Thyroid gland (tissue), 4 donors: Measurements from ENCODE around the gene TRPM7. TPM values are rescaled to one million over a fixed set of nuclear protein-coding genes. Genes with fewer than 3 reads are reported as not detected.
"Not testable (repeated sequence)": the region's sequence is repeated elsewhere in the genome, so short reads cannot be mapped to it uniquely, and the experiment has no call there.

ENCODE experiments used
- DNase-seq, 2 donors: peaks; one replicate each; pipeline ENCODE4 v3.0.0-alpha.2; 2019
- H3K27ac ChIP-seq, 3 donors: fragments of 200-600 bp; sonication (generic); 1 replicate in 2 of 3; 2 replicates in 1 of 3; pipeline ENCODE4 v1.5.1; 2016 to 2019; ENCODE audit warnings: mild to moderate bottlenecking in 1 of 3, moderate library complexity in 1 of 3
- H3K27me3 ChIP-seq: fragments of 200-600 bp; sonication (generic); one replicate; pipeline ENCODE4 v1.5.1; 2019
- H3K36me3 ChIP-seq, 2 donors: fragments of 200-600 bp; sonication (generic); one replicate each; pipeline ENCODE4 v1.5.1; 2016 to 2019
- H3K4me1 ChIP-seq, 2 donors: fragments of 200-600 bp; sonication (generic); one replicate each; pipeline ENCODE4 v1.5.1; 2017 to 2019
- H3K4me3 ChIP-seq, 3 donors: fragments of 200-600 bp; sonication (generic); replicated peaks in 1 of 3; 1 replicate in 2 of 3; 2 replicates in 1 of 3; pipeline ENCODE4 v1.5.1; 2016; ENCODE audit warnings: mild to moderate bottlenecking in 1 of 3
- H3K9me3 ChIP-seq: fragments of 200-600 bp; sonication (generic); one replicate; pipeline ENCODE4 v1.5.1; 2017
- POLR2A ChIP-seq, 2 donors: fragments of 450-650 bp; IDR thresholded peaks; one replicate each; pipeline ENCODE4 v1.6.1; 2017; ENCODE audit warnings: antibody characterized with exemption in 2 of 2, mild to moderate bottlenecking in 2 of 2, moderate library complexity in 1 of 2
- WGBS, 2 donors: methylation state at CpG; one replicate each; pipeline ENCODE4 v1.1.5; 2017; 5-methylcytosine and 5-hydroxymethylcytosine counted together
- intact Hi-C: fragments of 100-400 bp; cut with DNase I; formaldehyde crosslinking; loops from one replicate; pipeline ENCODE4 v1.15.1; 2023
- total RNA-seq, 4 donors: library from RNA; depleted of rRNA; stranded (reverse); fragments of >200 nt; gene quantifications; one replicate each; pipeline ENCODE4 v1.2.3, GENCODE V29; 2016
- TF ChIP-seq, protein P1 (sequence below), 6 experiments: fragments of 200-600 bp in 3 of 6; fragments of 450-650 bp in 3 of 6; sonication (generic) in 3 of 6; IDR thresholded peaks; one replicate each; pipeline ENCODE4 v1.5.1; 2016 to 2019; ENCODE audit warnings: antibody characterized with exemption in 6 of 6, mild to moderate bottlenecking in 2 of 6, inconsistent platforms in 1 of 6, moderate library complexity in 1 of 6

Gene TRPM7
- total RNA-seq, 4 donors from 2014 or later, result 75.5 to 125 (median 87.9) TPM

DNA sequence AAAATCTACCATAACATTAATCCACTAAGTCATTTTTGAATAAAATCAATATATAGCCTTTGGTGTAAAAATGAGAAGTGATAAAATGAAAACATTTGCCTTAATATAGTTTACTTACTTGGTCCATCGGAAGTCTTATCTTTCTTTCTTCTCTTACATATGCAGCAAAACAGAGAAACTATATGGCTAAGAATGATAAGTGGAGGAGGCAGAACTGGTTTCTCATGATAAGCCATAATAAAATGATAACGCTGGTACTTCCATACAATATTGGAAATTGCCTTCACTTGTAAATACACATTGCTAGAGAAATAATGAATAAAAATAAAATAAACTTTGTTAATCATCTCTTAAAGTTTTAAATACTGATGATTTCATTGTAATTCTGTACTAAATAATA, 92.3 kb downstream of the TRPM7 start:
- no peak for DNase-seq
- Histone ChIP-seq H3K27me3 (no peaks in the 10 kb centered on the region), H3K4me1 (no peaks in the 10 kb centered on the region), H3K4me3 (no peak overlapping the region), H3K9me3 (no peaks in the 10 kb centered on the region), H3K27ac (no peak overlapping the region), H3K36me3 (peaks cover 5 to 41% of the 10 kb centered on the region in 2 donors)
- TF ChIP-seq, protein P1, sequence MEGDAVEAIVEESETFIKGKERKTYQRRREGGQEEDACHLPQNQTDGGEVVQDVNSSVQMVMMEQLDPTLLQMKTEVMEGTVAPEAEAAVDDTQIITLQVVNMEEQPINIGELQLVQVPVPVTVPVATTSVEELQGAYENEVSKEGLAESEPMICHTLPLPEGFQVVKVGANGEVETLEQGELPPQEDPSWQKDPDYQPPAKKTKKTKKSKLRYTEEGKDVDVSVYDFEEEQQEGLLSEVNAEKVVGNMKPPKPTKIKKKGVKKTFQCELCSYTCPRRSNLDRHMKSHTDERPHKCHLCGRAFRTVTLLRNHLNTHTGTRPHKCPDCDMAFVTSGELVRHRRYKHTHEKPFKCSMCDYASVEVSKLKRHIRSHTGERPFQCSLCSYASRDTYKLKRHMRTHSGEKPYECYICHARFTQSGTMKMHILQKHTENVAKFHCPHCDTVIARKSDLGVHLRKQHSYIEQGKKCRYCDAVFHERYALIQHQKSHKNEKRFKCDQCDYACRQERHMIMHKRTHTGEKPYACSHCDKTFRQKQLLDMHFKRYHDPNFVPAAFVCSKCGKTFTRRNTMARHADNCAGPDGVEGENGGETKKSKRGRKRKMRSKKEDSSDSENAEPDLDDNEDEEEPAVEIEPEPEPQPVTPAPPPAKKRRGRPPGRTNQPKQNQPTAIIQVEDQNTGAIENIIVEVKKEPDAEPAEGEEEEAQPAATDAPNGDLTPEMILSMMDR (IDR thresholded peaks at IDR 0.05), result no peak
- TF ChIP-seq POLR2A (IDR thresholded peaks at IDR 0.05), result no peak
- 94 to 97% methylated on average over 2 of the region's 2 CpGs for WGBS, 2 donors
- intact Hi-C loops, result no loop called here

DNA sequence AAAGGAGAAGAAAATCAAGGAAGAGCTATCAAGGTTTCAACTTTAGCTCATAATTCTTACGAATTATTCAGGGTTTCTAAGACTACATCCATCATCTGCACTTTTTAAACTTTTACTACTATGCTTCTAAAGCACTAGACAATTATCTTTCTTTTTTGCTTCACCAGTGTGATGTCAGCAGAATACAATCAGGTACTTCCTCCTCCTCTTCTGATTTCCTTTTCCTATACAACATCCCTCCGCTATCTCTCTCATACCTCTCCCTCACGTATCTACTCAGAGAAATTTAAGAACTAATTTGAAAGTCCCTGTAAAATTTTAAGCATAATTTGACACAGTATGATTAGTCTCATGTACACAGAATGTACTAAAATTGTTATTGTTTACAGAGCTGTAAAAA, 92.8 kb downstream of the TRPM7 start:
- TF ChIP-seq POLR2A (IDR thresholded peaks at IDR 0.05), result no peak
- TF ChIP-seq, protein P1 (IDR thresholded peaks at IDR 0.05), result no peak
- 62 to 93% methylated on average over 3 of the region's 3 CpGs for WGBS, 2 donors
- peaks cover 6 to 43% of the 10 kb centered on the region in 2 donors for H3K36me3 ChIP-seq

DNA sequence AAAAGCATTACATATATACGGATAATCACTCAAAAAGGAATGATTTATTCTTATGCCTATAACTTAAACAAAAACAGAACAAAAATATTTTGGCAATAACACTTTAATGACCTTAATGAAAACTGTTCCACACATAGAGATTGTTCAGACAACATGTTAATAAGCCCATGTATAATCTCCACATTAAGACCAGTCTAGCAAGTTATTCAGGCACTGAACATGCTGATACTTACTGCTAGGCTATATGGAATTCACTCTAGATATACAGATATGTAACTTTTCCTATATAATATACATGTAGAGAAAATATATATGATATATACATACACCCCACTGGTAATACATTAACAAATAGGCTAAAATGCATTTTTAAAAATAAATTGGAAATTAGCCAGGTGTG, 96.3 kb downstream of the TRPM7 start:
- intact Hi-C loops, result no loop called here
- TF ChIP-seq, protein P1 (IDR thresholded peaks at IDR 0.05), result no peak
- no peak for TF ChIP-seq POLR2A (IDR thresholded peaks at IDR 0.05)
- WGBS, 2 donors, result 98% methylated on average over 1 of the region's 1 CpG
- DNase-seq, result no peak
- H3K4me3 ChIP-seq, result no peak overlapping the region
- no peak overlapping the region for H3K27ac ChIP-seq
- H3K36me3 ChIP-seq, result peaks cover 16 to 43% of the 10 kb centered on the region in 2 donors
- H3K27me3 ChIP-seq, result no peaks in the 10 kb centered on the region
- H3K4me1 ChIP-seq, result no peaks in the 10 kb centered on the region
- H3K9me3 ChIP-seq, result no peaks in the 10 kb centered on the region

More for the DNA sequence above, 92.8 kb downstream of the TRPM7 start:
- DNase-seq, result no peak
- no peaks in the 10 kb centered on the region for H3K9me3 ChIP-seq
- H3K27ac ChIP-seq, result no peak overlapping the region
- H3K4me1 ChIP-seq, result no peaks in the 10 kb centered on the region
- no peak overlapping the region for H3K4me3 ChIP-seq
- intact Hi-C loops, result no loop called here
- H3K27me3 ChIP-seq, result no peaks in the 10 kb centered on the region

DNA sequence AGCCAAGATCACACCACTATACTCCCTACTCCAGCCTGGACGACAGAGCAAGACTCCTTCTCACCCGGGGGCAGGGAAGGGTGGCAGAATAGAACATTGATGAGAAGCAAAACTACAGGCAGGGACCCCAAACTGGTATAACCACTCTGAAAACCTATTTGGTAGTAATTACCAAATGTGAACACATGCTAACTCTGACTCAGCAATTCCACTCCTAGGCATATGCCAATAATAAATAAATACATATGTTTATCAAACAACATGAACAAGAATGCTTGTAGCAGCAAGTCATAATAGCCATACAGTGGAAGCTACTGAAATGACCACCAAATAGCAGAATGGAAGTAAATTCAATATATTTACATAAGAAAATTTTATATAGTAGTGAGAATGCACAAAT, 109.1 kb downstream of the TRPM7 start:
- TF ChIP-seq, protein P1 (IDR thresholded peaks at IDR 0.05), result no peak
- no peak for TF ChIP-seq POLR2A (IDR thresholded peaks at IDR 0.05)
- DNase-seq, result no peak
- Histone ChIP-seq H3K27me3 (no peaks in the 10 kb centered on the region), H3K4me1 (no peaks in the 10 kb centered on the region), H3K4me3 (no peak overlapping the region), H3K36me3 (peaks cover 31 to 44% of the 10 kb centered on the region in 2 donors), H3K9me3 (no peaks in the 10 kb centered on the region), H3K27ac (no peak overlapping the region)
- intact Hi-C loops, result no loop called here
- 90 to 100% methylated on average over 2 of the region's 2 CpGs for WGBS, 2 donors

DNA sequence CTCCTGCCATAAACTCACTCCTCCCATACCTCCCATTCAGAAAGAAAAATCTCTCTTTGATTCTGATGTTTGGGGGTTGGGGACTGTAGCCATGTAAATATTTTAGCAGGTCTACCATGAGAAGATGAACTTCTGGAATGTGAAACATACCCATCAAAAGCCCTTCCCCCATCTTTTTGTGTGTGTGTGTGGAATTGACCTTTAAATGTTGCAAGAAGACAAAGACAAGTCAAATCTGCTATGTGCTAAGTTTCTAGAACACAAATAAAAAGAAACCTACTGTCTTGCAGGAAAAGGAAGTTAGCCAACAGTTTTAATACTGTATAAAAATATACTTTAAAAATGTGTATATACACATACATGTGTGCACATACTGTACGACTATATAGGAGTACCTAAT, 110.4 kb downstream of the TRPM7 start:
- TF ChIP-seq, protein P1 (IDR thresholded peaks at IDR 0.05), result no peak
- no peak for TF ChIP-seq POLR2A (IDR thresholded peaks at IDR 0.05)
- DNase-seq, result no peak
- 97 to 98% methylated on average over 1 of the region's 1 CpG for WGBS, 2 donors
- no peak overlapping the region for H3K4me3 ChIP-seq
- no peaks in the 10 kb centered on the region for H3K9me3 ChIP-seq
- H3K27me3 ChIP-seq, result no peaks in the 10 kb centered on the region
- intact Hi-C loops, result no loop called here
- H3K4me1 ChIP-seq, result no peaks in the 10 kb centered on the region
- peaks cover 31 to 43% of the 10 kb centered on the region in 2 donors for H3K36me3 ChIP-seq
- no peak overlapping the region for H3K27ac ChIP-seq

DNA sequence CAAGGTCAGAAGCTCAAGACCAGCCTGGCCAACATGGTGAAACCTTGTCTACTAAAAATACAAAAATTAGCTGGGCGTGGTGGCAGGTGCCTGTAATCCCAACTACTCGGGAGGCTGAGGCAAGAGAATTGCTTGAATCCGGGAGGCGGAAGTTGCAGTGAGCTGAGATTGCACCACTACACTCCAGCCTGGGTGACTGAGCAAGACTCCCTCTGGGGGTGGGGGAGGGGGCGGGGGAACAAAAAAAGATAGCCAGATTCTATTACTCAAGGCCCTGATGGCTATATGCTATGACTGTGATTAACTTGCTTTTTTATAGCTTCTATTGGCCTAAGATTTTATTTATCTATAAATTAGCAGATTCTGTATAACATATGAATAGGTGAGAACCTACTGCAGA, 112.8 kb downstream of the TRPM7 start:
- H3K27ac ChIP-seq, H3K4me3 ChIP-seq, intact Hi-C loops, H3K4me1 ChIP-seq, H3K27me3 ChIP-seq, DNase-seq, H3K9me3 ChIP-seq: not testable (repeated sequence)
- WGBS, 2 donors, result 97 to 98% methylated on average over 5 of the region's 5 CpGs
- peaks cover 34 to 48% of the 10 kb centered on the region in 2 donors for H3K36me3 ChIP-seq
